ENCODE measurements around the gene SAXO1.

GRCh38 chr9:18980189-18980588 is 52.8 kb downstream of the SAXO1 start:
- TF ChIP-seq EZH2 (IDR thresholded peaks at IDR 0.05) (no peak), POLR2AphosphoS5 (IDR thresholded peaks at IDR 0.05; ENCODE audit: borderline replicate concordance, low read depth, low read length) (no peak), FOXP2 (optimal IDR thresholded peaks at IDR 0.05; ENCODE audit: control extremely low read depth, extremely low read length, insufficient read depth) (no peak)
